GM19455 (cell line): ENCODE measurements around the gene CBX7.

Experiments used
- ATAC-seq: cut with Tn5 transposase; IDR thresholded peaks from one replicate; pipeline ENCODE4 v1.9.1; 2021; ENCODE audit not compliant: unreplicated experiment

The CBX7 gene

DNA sequence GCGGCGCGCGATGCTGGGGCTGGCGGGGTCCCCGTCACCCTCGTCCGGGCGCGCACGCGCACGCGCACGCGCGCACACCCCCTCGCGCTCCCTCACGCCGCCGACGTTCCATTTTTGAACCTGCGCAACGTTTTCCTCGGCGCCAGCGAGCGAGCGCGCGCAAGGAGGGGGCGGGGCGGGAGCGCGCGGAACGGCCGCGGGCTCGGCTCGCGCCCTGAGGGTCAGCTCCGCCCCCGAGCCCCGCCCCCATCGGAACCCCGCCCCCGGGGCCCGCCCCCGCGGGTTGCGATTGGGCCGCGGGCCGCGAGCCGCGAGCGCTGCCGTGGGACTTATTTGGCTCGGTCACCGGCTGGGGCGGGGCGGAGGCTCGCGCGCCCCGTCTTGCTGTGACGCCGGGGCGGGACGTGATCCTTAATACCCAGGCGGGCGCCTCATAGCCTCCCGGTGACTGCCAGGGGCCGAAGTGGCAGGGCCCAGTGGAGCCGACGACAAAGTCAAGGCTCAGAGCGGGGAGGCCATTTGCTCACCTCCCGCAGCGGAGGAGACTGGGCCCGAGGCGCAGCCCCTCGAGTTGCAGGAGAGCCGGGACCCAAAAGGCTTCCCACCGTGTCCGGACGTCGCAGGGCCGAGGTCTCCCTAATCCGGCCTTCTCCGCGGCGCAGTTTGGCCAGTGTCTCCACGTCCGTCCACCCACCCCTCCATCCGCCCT, at the start of gene CBX7:
Gene CBX7 (minus strand): TSS at position 170 of the 709 bp plus-strand sequence. CDS start 236 bp downstream, outside the sequence.
- peak; percentile 77 for ATAC-seq

DNA sequence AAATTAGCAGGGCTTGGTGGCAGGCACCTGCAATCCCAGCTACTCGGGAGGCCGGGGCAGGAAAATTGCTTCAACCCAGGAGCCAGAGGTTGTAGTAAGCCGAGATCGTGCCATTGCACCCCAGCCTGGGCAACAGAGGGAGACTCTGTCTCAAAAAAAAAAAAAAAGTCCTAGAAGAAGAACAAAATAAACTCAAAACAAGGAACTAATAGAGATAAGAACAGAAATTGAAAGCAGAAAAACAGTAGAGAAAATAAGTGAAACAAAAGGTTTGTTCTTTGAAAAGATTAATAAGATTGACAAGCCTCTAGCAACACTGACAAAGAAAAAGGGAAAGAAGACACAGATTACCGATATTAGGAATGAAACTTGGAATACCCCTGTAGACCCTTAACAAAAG, 45.1 kb upstream of the CBX7 start:
- no peak for ATAC-seq

DNA sequence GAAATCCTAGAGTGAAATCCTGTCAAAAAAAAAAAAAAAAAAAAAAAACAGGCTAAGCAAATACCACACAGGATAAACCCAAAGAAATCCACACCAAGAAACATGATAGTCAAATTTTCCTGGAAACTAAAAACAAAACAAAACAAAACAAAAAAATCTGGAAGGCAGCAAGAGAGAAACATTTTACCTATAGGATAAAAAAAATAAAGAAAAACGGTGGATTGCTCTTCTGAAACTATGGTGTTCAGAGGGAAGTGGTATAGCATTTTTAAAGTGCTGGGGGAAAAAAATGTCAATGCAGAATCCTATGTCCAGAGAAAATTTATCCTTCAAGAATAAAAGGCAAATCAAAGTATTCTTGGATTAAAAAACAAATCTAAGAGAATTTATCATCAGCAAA, 41.6 kb upstream of the CBX7 start:
- ATAC-seq, result no peak

DNA sequence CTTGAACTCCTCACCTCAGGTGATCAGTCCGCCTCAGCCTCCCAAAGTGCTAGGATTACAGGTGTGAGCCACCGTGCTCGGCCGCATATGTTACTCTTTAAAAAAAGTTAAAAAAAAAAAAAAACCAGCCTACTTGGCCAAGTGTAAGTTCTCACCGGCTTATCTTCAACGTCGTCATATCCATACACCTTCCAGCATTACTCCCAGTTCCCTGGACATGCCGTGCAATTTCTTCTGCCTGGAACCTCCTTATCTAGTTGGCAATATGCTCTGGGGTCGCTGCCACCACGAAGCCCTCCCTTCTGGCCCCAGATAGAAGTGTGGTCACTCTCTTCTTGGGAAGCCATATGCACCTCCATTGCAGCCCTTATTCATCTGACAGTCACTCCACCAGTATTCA, 36.3 kb upstream of the CBX7 start:
- ATAC-seq, result no peak

DNA sequence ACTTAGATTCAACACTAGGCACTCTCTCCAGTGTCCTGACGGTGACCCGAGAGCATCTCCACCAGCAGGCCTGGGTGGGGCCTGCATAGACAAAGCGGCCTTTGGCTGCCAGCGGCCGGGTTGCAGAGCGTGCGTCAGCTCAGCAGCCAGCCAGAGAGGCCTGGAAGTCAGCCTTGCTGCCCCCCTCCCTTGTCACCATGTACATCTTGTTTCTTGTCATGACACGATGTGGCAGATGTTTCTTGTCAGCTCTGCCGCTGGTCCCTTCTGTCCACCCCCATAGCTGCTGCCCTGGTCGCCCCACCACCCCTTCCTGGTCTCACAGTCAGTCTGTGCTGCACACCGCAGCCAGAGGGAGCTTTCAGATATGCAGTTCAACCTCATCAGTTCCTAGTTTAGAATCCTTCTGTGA, 33.1 kb upstream of the CBX7 start:
- ATAC-seq, result no peak

DNA sequence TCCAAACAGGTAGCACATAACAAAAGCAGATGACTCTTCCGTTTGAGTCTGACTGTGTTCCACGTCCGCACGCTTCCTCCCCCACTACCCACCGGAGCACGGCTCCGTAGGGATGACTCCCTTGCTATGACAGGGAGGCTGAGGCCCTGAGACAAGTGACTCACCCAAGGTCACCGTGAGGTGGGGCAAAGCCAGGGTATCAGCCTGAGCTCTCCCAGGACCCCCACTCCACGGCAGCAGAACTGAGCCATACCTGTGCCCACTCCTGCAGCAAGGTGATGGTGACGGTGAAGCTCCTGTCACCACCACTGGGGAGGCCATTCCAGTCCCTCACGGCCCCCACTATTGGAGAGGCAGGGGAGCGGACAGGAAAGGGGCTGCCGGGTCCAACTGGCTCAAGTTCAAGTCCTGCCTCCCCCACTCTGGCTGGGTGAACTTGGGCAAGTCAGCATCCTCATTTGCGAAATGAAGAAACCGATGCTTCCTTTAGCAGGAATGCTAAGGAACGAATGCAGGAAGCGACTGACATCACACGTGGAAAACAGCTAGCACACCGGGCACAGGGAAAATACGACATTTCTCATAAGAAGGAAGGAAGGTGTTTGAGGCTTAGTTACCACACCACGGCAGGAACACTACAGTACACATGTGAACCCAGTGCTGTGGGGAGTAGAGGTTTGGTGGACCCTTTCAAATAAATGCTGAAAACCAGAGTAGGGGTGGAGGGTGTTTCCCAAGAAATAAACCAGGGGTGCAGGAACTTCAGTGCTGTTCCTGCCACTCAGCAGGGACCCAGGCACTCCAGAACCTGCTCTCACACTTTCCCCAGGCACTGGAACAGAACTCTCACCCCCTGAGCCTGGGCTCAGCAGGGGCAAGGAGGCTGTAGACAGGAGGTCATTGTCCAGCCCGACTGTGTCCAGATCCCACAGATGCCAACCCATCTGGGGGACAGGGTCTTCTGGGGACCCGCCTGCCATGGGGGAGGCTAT, 32.4 kb upstream of the CBX7 start:
- ATAC-seq, result no peak

DNA sequence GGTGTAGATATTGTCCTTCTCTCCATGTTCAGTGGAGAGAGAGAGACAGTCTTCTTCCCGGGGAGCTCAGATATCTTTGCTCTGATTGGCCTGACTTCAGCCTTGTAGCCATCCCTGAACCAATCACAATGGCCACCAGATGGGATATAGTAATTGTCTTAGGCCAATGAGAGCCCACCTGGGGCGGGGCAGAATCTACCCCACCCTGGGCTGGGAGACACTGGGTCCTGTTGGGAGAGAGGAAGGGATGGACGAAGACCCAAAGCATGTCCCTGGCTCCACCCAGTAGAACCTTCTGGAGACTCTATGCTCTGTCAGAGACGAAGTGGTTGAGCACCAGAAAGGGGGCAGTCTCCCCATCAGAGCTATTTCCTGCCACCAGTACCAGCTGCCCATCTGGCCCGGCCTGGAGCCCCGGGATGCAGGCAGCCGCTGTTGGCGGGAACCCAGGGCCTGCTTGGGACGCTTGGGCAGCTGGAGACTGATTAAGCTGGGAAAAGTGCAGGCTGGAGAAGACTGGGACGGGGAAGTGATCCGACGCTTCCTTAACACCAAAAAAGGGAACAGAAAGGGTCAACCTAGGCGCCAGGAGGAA, 31.6 kb upstream of the CBX7 start:
- ATAC-seq, result no peak

DNA sequence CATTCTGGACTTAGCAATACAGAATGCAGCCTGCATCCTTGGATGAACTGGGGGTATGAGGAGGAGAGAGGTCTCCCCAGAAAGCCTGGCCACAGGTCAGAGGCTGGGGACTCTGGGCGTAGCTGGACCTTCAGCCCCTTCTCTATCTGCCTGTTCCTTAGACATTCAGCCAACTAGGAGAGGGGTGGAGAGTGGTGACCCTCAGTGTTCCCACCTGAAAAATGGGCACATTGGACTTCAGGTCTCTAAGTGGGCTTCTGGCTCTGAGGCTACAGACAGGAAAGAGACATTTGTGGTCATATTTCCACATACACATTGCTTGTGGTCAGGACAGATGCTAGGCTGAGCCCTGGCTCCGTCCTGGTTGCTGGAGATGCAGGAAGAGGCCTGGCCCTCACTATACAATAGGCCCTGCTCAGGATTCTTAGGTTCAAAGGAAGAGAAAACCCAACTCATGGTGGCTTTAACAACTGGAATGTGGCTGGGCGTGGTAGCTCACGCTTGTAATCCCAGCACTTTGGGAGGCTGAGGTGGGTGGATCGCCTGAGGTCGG, 30.1 kb upstream of the CBX7 start:
- ATAC-seq, result no peak

DNA sequence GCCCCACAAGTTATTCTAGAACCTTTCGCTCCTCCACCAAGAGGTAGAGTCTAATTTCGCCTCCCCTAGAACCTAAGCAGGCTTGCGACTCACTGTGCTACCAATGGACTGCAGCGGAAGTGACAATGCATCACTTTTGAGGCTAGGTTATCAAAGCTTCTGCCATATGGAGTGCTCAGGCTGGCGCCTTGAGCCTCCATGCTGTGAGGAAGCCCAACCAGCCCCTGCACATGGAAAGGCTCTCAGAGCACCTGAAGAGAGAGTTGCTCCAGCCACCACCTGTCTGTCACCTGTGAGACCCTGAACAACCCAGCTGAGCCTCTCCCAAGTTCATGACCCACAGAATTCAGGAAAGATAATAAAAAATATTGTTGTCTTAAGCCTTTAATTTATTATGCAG, 29.3 kb upstream of the CBX7 start:
- ATAC-seq, result no peak

DNA sequence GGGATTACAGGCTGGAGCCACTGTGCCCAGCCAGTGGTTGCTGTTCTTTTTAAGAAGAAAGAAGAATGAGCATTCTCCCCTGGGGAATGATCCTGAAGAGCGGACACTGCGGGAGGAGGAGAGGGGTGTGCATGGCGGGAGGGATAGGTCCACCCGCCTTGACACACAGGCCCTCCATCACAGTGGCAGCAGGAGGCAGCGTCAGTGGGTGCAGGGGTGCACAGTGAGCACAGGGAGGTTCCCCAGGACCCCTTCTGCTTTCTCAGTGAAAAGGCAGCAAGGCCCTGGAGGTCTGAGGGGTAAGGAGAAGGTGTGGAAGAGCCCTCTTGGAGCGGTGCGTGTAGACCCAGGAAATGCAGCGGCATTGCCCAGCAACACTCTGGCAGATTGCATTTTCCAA, 28.9 kb upstream of the CBX7 start:
- no peak for ATAC-seq

DNA sequence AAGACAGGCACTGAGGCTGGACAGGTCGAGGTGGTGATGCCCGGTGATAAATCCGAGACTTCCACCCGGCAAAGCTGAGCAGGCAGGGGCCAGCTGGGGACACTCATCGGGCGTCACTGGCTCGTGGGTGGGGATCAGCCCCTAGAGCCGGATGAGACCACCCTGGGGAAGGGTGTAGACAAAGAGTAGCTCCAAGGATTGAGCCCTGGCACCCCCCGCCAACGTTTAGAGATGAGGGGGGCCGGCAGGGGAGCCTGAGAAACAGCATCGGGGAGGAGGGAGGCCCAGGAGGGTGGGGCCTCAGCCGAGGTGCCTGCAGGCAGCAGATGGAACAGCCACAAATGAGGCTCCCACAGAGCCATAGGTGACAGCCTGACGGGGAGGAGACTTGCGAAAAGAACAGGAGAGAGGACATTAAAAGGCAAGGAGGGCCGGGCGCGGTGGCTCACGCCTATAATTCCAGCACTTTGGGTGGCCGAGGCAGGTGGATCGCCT, 27.4 kb upstream of the CBX7 start:
- ATAC-seq, result no peak

DNA sequence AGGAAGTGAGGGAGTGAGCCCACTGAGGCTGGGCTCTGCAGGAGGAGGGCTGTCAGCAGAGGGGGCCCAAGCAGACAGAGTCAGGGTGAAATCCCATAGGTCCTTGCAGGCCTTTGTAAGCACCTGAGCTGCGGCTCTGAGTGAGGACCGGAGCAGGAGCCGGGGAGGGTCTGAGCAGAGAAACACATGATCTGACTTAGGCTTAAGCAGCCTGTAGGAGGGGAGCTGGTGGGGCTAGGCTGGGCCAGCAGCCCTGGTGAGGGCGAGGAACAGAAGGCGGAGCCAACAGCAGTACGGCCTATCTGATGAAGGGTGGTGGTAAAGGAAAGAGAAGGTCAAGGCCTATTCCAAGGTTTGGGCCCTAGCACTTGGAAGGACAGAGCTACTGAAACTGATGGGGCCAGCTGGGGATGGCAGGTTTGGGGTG, 26.9 kb upstream of the CBX7 start:
- no peak for ATAC-seq

DNA sequence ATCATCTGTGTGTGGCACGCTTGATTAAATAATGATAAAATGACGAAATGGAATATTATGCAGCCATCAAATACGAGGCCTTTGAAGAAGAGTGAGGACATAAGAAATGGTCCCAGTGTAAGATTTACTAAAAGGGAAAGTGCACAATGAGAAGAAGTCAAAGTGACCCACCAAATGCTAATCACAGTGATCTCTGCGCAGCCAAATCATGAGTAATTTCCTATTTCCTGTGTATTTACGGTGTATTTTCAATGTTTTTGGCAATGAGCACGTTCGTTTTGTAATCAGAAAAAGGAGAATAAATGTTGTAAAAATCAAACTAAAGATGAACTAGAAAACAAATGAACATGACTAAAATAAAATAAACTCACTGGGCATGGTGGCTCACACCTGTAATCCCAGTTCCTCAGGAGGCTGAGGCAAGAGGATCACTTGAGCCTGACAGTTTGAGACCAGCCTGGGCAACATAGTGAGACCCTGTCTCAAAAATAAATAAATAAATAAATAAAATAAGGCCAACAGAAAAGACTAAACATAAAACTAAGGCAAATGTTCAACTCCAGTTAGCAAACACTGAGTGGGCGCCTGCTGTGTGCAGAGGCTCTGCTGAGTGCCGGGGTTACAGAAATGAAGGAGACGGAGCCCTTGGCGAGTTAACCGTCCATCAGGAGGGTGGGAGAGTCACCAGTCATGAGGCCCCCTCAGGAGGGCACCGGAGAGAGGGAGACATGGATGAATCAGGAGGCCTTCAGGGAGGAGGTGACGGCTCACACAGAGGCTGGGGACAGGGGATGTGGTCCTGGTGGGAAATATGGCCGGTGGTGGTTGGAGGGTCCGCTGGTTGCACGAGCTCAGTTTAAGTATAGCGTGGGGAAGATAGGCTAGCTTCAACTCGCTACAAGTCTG, 26.0 kb upstream of the CBX7 start:
- no peak for ATAC-seq

DNA sequence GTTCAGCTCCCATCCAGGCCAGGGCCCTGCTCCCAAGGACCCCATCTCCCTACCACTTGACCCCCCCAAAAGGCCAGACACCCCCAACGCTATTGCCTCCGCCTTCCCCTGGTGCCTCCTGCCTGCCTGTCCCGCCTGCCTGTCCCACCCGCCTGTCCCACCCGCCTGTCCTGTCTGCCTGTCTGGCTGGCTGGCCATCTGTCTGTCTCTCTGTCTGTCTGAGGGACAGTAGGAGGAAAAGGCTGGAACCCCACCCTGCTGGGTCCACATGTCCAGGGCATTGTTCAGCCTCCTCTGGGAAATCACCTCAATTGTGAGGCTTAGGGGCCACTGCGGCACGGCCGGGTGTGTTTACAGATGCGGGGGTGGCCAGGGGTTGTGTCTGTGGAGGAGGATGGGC, 25.3 kb upstream of the CBX7 start:
- no peak for ATAC-seq

DNA sequence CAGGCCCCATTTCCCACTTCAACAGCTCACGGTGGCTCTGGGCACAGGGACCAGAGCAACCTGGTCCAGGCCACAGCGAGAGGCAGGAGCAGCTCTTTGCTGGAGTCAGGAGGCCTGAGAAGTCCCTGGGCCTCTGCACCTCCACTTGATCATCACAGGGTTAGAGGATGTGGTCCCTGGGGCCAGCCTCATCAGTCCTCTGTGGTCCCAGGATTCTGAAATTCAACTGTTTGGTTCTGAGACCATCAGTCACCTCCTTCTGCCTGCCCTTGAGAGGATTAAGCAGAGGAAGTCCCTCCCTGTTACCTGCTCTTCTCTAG, 24.9 kb upstream of the CBX7 start:
- no peak for ATAC-seq

DNA sequence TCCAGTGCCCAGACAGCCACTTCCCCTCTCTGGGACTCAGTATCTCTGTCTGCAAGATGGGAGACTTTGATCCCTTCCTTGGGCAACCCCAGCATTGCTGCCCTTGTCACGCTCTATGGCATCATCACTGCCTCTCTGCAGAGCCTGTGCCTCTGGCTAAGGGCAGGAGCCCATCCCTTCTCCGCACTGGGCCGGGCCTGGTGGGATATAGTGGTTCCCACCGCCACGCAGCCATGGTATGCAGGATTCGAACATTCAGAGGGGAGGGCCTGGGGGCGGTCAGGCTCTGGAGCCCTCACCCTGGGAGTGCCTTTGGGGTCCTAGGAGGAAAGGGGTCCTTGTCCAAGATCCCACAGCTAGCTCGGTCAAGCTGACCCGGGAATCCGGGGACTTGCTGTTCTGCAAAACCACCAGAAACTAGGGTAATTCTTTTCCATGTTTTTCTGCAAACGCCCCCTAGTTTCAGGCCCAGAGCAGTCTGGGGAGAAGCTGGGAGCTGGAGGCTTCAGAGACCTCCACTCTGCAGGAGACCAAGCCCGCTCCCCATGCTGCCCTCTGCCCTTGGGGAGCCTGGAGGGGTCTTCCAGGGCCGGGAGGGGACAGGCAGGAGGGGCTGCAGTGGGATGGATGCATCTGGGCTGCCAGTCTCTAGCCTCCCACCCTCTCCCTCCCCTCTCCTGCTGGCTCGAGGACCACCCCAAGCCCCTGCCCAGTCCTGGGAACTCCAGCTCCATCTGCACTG, 24.4 kb upstream of the CBX7 start:
- ATAC-seq, result no peak

DNA sequence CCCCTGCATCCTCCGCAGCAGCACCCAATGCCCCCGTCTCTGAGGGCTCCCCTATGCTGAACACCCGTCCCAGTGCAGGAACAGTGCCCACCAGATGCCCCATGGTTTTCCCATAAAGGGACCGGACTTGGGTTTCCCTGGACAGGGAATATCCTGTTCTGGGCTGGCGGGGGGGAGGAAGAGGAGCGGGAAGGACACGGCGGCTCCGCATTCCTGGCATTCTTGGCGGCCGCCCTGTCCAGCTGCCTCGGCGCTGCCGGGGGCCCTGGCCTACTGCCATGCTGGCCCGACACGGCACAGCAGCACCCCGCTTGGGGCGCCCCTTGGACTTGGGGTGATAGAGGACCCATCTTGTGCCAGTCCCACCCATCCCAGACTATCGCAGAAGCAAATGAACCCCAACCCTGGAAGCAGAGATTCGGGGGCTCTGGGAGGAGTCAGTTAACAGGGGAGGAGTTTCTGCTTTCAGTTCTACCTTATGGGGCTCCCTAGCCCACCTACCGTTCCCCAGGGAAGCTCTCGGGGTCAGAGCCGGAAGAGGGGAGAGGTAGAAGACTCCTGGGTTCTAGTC, 23.7 kb upstream of the CBX7 start:
- ATAC-seq, result no peak

DNA sequence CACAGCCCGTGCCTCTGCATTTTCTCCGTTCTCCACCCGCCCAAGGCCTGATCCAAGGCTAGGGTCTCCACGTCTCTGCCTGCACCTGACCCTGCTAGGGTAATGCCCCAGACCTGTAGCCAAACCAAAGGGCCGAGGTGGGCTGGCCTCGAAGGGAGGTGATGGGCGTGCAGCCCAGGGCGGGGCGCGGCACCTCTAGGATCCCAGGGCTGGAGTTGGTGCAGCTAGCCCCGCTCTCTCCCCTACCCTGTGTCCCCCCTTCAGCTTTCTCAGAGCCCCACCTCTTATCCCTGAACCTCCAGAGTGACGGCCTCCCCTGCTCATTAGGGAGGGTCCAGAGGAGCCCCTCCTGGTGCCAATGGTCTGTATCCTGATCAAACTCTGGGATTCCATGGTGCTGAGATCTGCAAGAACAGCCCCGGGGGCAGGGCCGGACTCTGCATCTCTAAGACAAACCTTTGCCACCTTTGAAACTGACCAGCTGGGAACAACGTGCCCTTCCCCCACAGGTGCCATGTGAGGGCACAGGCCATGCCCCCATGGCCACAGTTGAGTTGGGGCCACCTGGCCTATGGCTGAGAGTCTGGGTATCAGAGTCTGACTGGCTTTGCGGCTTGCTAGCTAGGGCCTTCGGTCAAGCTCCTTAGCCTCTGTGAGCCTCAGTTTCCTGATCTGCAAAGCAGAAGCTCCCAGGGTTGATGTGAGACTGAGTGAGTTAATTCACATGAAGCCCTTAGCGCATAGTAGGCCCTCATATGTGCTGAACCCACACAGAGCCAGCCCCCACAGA, 23.1 kb upstream of the CBX7 start:
- no peak for ATAC-seq
